Measurements from ENCODE around the gene ATG4A. TPM values are rescaled to one million over a fixed set of nuclear protein-coding genes. Genes with fewer than 3 reads are reported as not detected.

Gene ATG4A
- 9.9 and 14.1 TPM in 2 replicates for total RNA-seq

GRCh38 chrX:108091264-108091877, at the start of gene ATG4A, which contains the start of gene PSMD10:
Gene ATG4A, plus strand, starts transcription at chrX:108091778. Its CDS starts 49 bp downstream, at chrX:108091827.
Gene PSMD10, minus strand, starts transcription at chrX:108091542. Its CDS starts 22 bp downstream, at chrX:108091520.

GRCh38 chrX:108044554-108045256, 46.9 kb upstream of the ATG4A start, which contains the start of gene VSIG1:
Gene VSIG1, plus strand, starts transcription at chrX:108045065. Its CDS starts 66 bp downstream, at chrX:108045131.

Other genes with a start within 250 kb of the ATG4A start
- not detected in 2 replicates for gene TEX13B, start 109.4 kb upstream of the ATG4A start, total RNA-seq
- gene VSIG1, start 46.7 kb upstream of the ATG4A start, total RNA-seq: 0.16 TPM in 1 of 2 replicates, not detected in the other
- 42.6 and 49.4 TPM in 2 replicates for gene PSMD10, start 236 bp upstream of the ATG4A start, total RNA-seq

All from cardiac atrium fibroblast (primary cell).